ENCODE measurements around the gene TRIM24. TPM values are rescaled to one million over a fixed set of nuclear protein-coding genes. Genes with fewer than 3 reads are reported as not detected.
A peak's percentile ranks its signal among the peaks of the same experiment; 100 is the strongest.
"Not testable (repeated sequence)": the region's sequence is repeated elsewhere in the genome, so short reads cannot be mapped to it uniquely, and the experiment has no call there.

TRIM24 gene
- total RNA-seq, 1 experiment from 2014 or later: 29.8 TPM

GRCh38 chr7:138465046-138465445 lies 5.0 kb downstream of the TRIM24 start:
- DNase-seq: no peak
- Mint-ChIP-seq H3K36me3 (ENCODE audit: insufficient read depth, unreplicated experiment) (peaks cover 38% of the 10 kb centered on the region), H3K27ac (ENCODE audit: unreplicated experiment) (no peak overlapping the region), H3K9me3 (ENCODE audit: low read depth, unreplicated experiment) (no peaks in the 10 kb centered on the region), H3K27me3 (ENCODE audit: unreplicated experiment) (no peaks in the 10 kb centered on the region), H3K4me3 (ENCODE audit: low read depth, unreplicated experiment) (no peak overlapping the region), H3K4me1 (ENCODE audit: low read depth, unreplicated experiment) (peaks cover 35% of the 10 kb centered on the region)
- intact Hi-C loops (cut with micrococcal nuclease; ENCODE audit: unreplicated experiment): loop anchor here (5.0 to 10.0 kb wide), 2 partner anchors 270 to 303 kb away; no protein-coding TSS in a partner anchor
- TF ChIP-seq CTCF (IDR thresholded peaks at IDR 0.05; ENCODE audit: unreplicated experiment): no peak
- BruUV-seq (replicated peaks): TSS peak; percentile 0
- CTCF ChIA-PET: interaction anchor here (1.7 kb wide), 1 partner anchor 13 kb away, joined by 8 read pairs; no protein-coding TSS in a partner anchor

- not testable (repeated sequence) for H3K4me3 Mint-ChIP-seq (ENCODE audit: low read depth, unreplicated experiment); H3K27ac Mint-ChIP-seq (ENCODE audit: unreplicated experiment); H3K27me3 Mint-ChIP-seq (ENCODE audit: unreplicated experiment); H3K9me3 Mint-ChIP-seq (ENCODE audit: low read depth, unreplicated experiment); BruUV-seq (replicated peaks); DNase-seq
- peaks cover 27% of the 10 kb centered on the region for H3K36me3 Mint-ChIP-seq (ENCODE audit: insufficient read depth, unreplicated experiment)
- intact Hi-C loops (cut with micrococcal nuclease; ENCODE audit: unreplicated experiment): loop anchor here (5.0 to 10.0 kb wide), 2 partner anchors 269 to 304 kb away; no protein-coding TSS in a partner anchor
- CTCF ChIA-PET: interaction anchor here (0.6 to 1.7 kb wide), 2 partner anchors 12 to 32 kb away, joined by 4 to 8 read pairs; no protein-coding TSS in a partner anchor
- H3K4me1 Mint-ChIP-seq (ENCODE audit: low read depth, unreplicated experiment): peaks cover 35% of the 10 kb centered on the region
Observed at GRCh38 chr7:138466069-138466756, 6.2 kb downstream of the TRIM24 start.

- CTCF ChIA-PET: no interaction called here
- Mint-ChIP-seq H3K27me3 (ENCODE audit: unreplicated experiment) (no peaks in the 10 kb centered on the region), H3K36me3 (ENCODE audit: insufficient read depth, unreplicated experiment) (peaks cover 6% of the 10 kb centered on the region), H3K4me3 (ENCODE audit: low read depth, unreplicated experiment) (no peak overlapping the region), H3K27ac (ENCODE audit: unreplicated experiment) (no peak overlapping the region), H3K9me3 (ENCODE audit: low read depth, unreplicated experiment) (no peaks in the 10 kb centered on the region), H3K4me1 (ENCODE audit: low read depth, unreplicated experiment) (peaks cover 41% of the 10 kb centered on the region)
- no peak for DNase-seq
- BruUV-seq (replicated peaks): no TSS peak
- no peak for TF ChIP-seq CTCF (IDR thresholded peaks at IDR 0.05; ENCODE audit: unreplicated experiment)
- intact Hi-C loops (cut with micrococcal nuclease; ENCODE audit: unreplicated experiment): loop anchor here (5.0 to 10.0 kb wide), 2 partner anchors 266 to 306 kb away; no protein-coding TSS in a partner anchor
Observed at GRCh38 chr7:138468244-138469123, 8.4 kb downstream of the TRIM24 start.

GRCh38 chr7:138470391-138471157 lies 10.5 kb downstream of the TRIM24 start:
- Mint-ChIP-seq H3K27ac (ENCODE audit: unreplicated experiment) (no peak overlapping the region), H3K4me3 (ENCODE audit: low read depth, unreplicated experiment) (no peak overlapping the region), H3K4me1 (ENCODE audit: low read depth, unreplicated experiment) (peaks cover 33% of the 10 kb centered on the region), H3K9me3 (ENCODE audit: low read depth, unreplicated experiment) (no peaks in the 10 kb centered on the region), H3K27me3 (ENCODE audit: unreplicated experiment) (no peaks in the 10 kb centered on the region), H3K36me3 (ENCODE audit: insufficient read depth, unreplicated experiment) (peaks cover 6% of the 10 kb centered on the region)
- BruUV-seq (replicated peaks): no TSS peak
- intact Hi-C loops (cut with micrococcal nuclease; ENCODE audit: unreplicated experiment): no loop called here
- no peak for DNase-seq
- CTCF ChIA-PET: no interaction called here
- TF ChIP-seq CTCF (IDR thresholded peaks at IDR 0.05; ENCODE audit: unreplicated experiment): no peak
